ENCODE data around the gene ZNF516.

GRCh38 chr18:76486038-76486437 lies 9.0 kb downstream of the ZNF516 start:
- TF ChIP-seq, protein P1, sequence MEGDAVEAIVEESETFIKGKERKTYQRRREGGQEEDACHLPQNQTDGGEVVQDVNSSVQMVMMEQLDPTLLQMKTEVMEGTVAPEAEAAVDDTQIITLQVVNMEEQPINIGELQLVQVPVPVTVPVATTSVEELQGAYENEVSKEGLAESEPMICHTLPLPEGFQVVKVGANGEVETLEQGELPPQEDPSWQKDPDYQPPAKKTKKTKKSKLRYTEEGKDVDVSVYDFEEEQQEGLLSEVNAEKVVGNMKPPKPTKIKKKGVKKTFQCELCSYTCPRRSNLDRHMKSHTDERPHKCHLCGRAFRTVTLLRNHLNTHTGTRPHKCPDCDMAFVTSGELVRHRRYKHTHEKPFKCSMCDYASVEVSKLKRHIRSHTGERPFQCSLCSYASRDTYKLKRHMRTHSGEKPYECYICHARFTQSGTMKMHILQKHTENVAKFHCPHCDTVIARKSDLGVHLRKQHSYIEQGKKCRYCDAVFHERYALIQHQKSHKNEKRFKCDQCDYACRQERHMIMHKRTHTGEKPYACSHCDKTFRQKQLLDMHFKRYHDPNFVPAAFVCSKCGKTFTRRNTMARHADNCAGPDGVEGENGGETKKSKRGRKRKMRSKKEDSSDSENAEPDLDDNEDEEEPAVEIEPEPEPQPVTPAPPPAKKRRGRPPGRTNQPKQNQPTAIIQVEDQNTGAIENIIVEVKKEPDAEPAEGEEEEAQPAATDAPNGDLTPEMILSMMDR (IDR thresholded peaks at IDR 0.05): no peak
- TF ChIP-seq POLR2A (IDR thresholded peaks at IDR 0.05): no peak
